Measurements from ENCODE around the gene IL23A. TPM values are rescaled to one million over a fixed set of nuclear protein-coding genes. Genes with fewer than 3 reads are reported as not detected.
A peak's percentile ranks its signal among the peaks of the same experiment; 100 is the strongest.

Gene IL23A
- total RNA-seq, 3 donors from 2014 or later (not counting 1 experiment from before 2014, with no cell fraction given): 1.8 to 2.7 (median 2.2) TPM

GRCh38 chr12:56362130-56363059 is 23.7 kb downstream of the IL23A start, which contains the start of gene APOF:
Gene APOF (minus strand): TSS chr12:56362857. CDS start chr12:56362745, 112 bp downstream.
- H3K4me3 ChIP-seq (ENCODE audit: low read length): no peak within 1 kb of the TSS
- Mint-ChIP-seq H3K27me3 (ENCODE audit: low read depth in 2 of 2) (peaks cover 0 to 3% of the 10 kb centered on the region in 2 donors), H3K9me3 (no peaks in the 10 kb centered on the region), H3K4me1 (peaks cover 21 to 24% of the 10 kb centered on the region in 2 donors), H3K4me3 (peak within 1 kb of the TSS; percentile 97), H3K27ac (peak within 1 kb of the TSS; percentile 88 to 91), H3K36me3 (no peaks in the 10 kb centered on the region)
- ATAC-seq: no peak
- H3K9me3 ChIP-seq (ENCODE audit: control insufficient read depth, insufficient read depth, low read length): no peaks in the 10 kb centered on the region
- H3K36me3 ChIP-seq (ENCODE audit: control insufficient read depth, insufficient read depth, low read length): no peaks in the 10 kb centered on the region
- intact Hi-C loops (cut with micrococcal nuclease): loop anchor here (5.0 kb wide), 1 partner anchor 275 kb away; no protein-coding TSS in a partner anchor
- no peak for TF ChIP-seq CTCF (IDR thresholded peaks at IDR 0.05)
- peaks cover 17% of the 10 kb centered on the region for H3K4me1 ChIP-seq (ENCODE audit: control insufficient read depth, insufficient read depth, low read length)
- no peaks in the 10 kb centered on the region for H3K27me3 ChIP-seq (ENCODE audit: control insufficient read depth, insufficient read depth, low read length)
- H3K27ac ChIP-seq (ENCODE audit: low read length): no peak within 1 kb of the TSS
- no peak for DNase-seq
- WGBS (ENCODE audit: insufficient coverage): 95% methylated on average over 9 of the region's 10 CpGs

- Mint-ChIP-seq H3K4me3 (no peak overlapping the region), H3K4me1 (no peaks in the 10 kb centered on the region), H3K36me3 (no peaks in the 10 kb centered on the region), H3K27ac (no peak overlapping the region), H3K9me3 (no peaks in the 10 kb centered on the region), H3K27me3 (ENCODE audit: low read depth in 2 of 2) (peaks cover 0 to 3% of the 10 kb centered on the region in 2 donors)
- ATAC-seq: no peak
- Histone ChIP-seq H3K9me3 (ENCODE audit: control insufficient read depth, insufficient read depth, low read length) (no peaks in the 10 kb centered on the region), H3K36me3 (ENCODE audit: control insufficient read depth, insufficient read depth, low read length) (no peaks in the 10 kb centered on the region), H3K27ac (ENCODE audit: low read length) (no peak overlapping the region), H3K27me3 (ENCODE audit: control insufficient read depth, insufficient read depth, low read length) (no peaks in the 10 kb centered on the region), H3K4me3 (ENCODE audit: low read length) (no peak overlapping the region), H3K4me1 (ENCODE audit: control insufficient read depth, insufficient read depth, low read length) (no peaks in the 10 kb centered on the region)
- intact Hi-C loops (cut with micrococcal nuclease): no loop called here
- WGBS (ENCODE audit: insufficient coverage): 78% methylated on average over 3 of the region's 3 CpGs
- DNase-seq: no peak
- no peak for TF ChIP-seq CTCF (IDR thresholded peaks at IDR 0.05)
These were observed 28.3 kb downstream of the IL23A start for GRCh38 chr12:56366948-56367347.

GRCh38 chr12:56373515-56373914 is 34.8 kb downstream of the IL23A start:
- DNase-seq (no peak), ATAC-seq (no peak)
- no peaks in the 10 kb centered on the region for H3K27me3 ChIP-seq (ENCODE audit: control insufficient read depth, insufficient read depth, low read length)
- Mint-ChIP-seq H3K4me1 (no peaks in the 10 kb centered on the region), H3K36me3 (no peaks in the 10 kb centered on the region), H3K27me3 (ENCODE audit: low read depth in 2 of 2) (no peaks in the 10 kb centered on the region), H3K4me3 (no peak overlapping the region), H3K9me3 (no peaks in the 10 kb centered on the region), H3K27ac (no peak overlapping the region)
- intact Hi-C loops (cut with micrococcal nuclease): no loop called here
- 100% methylated on average over 1 of the region's 1 CpG for WGBS (ENCODE audit: insufficient coverage)
- H3K36me3 ChIP-seq (ENCODE audit: control insufficient read depth, insufficient read depth, low read length): no peaks in the 10 kb centered on the region
- no peak overlapping the region for H3K4me3 ChIP-seq (ENCODE audit: low read length)
- H3K9me3 ChIP-seq (ENCODE audit: control insufficient read depth, insufficient read depth, low read length): no peaks in the 10 kb centered on the region
- peaks cover 7% of the 10 kb centered on the region for H3K4me1 ChIP-seq (ENCODE audit: control insufficient read depth, insufficient read depth, low read length)
- TF ChIP-seq CTCF (IDR thresholded peaks at IDR 0.05): no peak
- H3K27ac ChIP-seq (ENCODE audit: low read length): no peak overlapping the region

Data from natural killer cell (primary cell).